ENCODE results near the gene PTX3.

PTX3 gene

DNA sequence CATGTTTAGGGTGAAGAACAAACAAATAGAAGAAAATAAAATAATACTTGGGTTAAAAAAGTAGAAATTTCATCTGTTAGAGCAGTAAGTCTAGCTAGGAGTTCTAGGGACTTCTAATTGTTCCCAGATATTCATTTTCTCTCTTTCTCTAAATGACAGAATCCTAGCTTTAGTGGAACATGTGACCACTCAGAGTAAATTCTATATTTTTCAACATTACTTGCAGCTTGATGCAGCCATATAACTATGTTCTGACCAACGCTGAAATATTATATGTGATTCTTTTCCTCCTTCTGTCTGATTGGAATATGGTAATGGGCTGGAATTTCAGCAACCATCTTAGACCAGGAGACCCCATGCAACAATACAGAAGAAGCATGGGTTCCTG, 8.1 kb downstream of the PTX3 start:
- TF ChIP-seq CTCF (IDR thresholded peaks at IDR 0.05): no peak

DNA sequence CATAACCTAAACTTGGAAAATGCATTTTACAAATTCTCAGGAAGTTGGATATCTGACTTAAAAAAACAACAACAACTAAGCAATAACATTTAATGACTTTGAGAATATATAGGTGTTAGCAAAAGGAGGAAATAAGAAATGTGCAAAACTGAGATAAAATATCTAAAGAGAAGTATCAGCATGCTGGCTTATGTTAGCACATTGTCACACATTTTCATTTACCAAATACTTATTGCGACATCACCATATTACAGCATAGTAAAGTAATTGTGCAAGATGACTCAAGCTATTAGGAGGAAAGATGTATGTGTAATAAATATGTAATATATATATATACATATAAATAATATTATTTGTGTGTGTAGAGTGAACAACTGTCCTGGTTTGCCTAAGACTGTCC, 9.2 kb downstream of the PTX3 start:
- TF ChIP-seq CTCF (IDR thresholded peaks at IDR 0.05): no peak

- peak; percentile 93 for TF ChIP-seq CTCF (IDR thresholded peaks at IDR 0.05)
These were observed 10.5 kb downstream of the PTX3 start for GRCh38 chr3:157447026-157447694.

DNA sequence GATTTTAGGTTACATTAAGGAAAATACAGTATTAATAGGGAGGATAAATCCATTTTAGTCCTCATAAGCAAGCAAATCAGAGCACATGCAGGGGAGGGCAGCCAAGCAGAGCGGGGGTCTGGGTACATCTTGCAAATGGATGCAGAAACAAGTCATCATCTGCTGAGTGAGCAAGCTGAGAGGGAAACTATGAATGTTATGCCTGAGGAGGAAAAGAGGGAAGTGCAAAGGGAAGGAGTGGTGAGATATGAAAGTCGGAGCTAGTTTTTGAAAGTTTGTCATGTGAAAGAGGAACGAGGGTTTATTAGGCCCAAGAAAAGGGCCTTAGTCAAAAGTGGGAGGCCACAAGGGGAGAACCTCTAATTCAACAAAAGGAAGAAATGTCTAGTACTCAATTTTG, 15.4 kb downstream of the PTX3 start:
- no peak for TF ChIP-seq CTCF (IDR thresholded peaks at IDR 0.05)

- no peak for TF ChIP-seq CTCF (IDR thresholded peaks at IDR 0.05)
These were observed 17.2 kb downstream of the PTX3 start for GRCh38 chr3:157453824-157454223.

- no peak for TF ChIP-seq CTCF (IDR thresholded peaks at IDR 0.05)
These were observed 23.1 kb downstream of the PTX3 start for GRCh38 chr3:157459706-157460105.

GRCh38 chr3:157460253-157460652, 23.6 kb downstream of the PTX3 start:
- no peak for TF ChIP-seq CTCF (IDR thresholded peaks at IDR 0.05)

GRCh38 chr3:157463816-157464215, 27.2 kb downstream of the PTX3 start:
- no peak for TF ChIP-seq CTCF (IDR thresholded peaks at IDR 0.05)
